GM12878 (cell line): ENCODE data around the gene CLSTN2. TPM values are rescaled to one million over a fixed set of nuclear protein-coding genes. Genes with fewer than 3 reads are reported as not detected.

Experiments used
- ATAC-seq: fragments of 200-7000 bp; cut with Tn5 transposase; 3 replicates; pipeline ENCODE4 v1.9.1; 2020; ENCODE audit warnings: mild to moderate bottlenecking, moderate library complexity
- BruUV-seq: library from RNA; stranded (reverse); fragments of 400-500 nt; replicated peaks from 2 replicates; lab custom pipeline; 2021; lab: Mats Ljungman, UMichigan
- CTCF ChIA-PET: fragments of 300-600 bp; sonication (Branson Sonifier 250); formaldehyde crosslinking; extraction: SDS; loops from one replicate; lab custom pipeline; 2021; ENCODE audit warnings: inconsistent platforms; lab: Yijun Ruan, JAX
- POLR2A ChIA-PET: fragments of 350-600 bp; formaldehyde crosslinking; extraction: SDS; loops from one replicate; lab custom pipeline; 2021; ENCODE audit warnings: inconsistent platforms; lab: Charles Lee
- RAD21 ChIA-PET: fragments of 300-600 bp; sonication (Branson Sonifier 250); formaldehyde crosslinking; loops from one replicate; lab custom pipeline; 2023; ENCODE audit warnings: antibody characterized with exemption; ENCODE audit not compliant: unreplicated experiment; lab: Charles Lee
- SMC1A ChIA-PET: fragments of 300-600 bp; sonication (Branson Sonifier 250); formaldehyde crosslinking; loops from one replicate; lab custom pipeline; 2023; ENCODE audit not compliant: unreplicated experiment, uncharacterized antibody; lab: Charles Lee
- DNase-seq: peaks from one replicate; pipeline ENCODE4 v3.0.0-alpha.2; 2011; ENCODE audit warnings: low read depth, low spot score
- FAIRE-seq: peaks from 3 replicates; lab custom pipeline; 2011; peaks lifted over from hg19 to GRCh38; lab: Jason Lieb, UNC
- H2AFZ ChIP-seq: 2 replicates; pipeline ENCODE4 v1.6.0; 2011; ENCODE audit warnings: low read depth, low read length, control low read depth; ENCODE audit not compliant: control insufficient read depth
- H3K27ac ChIP-seq: 2 replicates; pipeline ENCODE4 v1.5.1; 2011; ENCODE audit warnings: control low read depth; ENCODE audit not compliant: control insufficient read depth, insufficient read depth
- H3K27me3 ChIP-seq, 2 experiments: replicated peaks in 1 of 2; 2 replicates each; pipeline versions ENCODE4 v1.6.0 to v1.6.1; 2011; ENCODE audit warnings: low read length in 1 of 2; ENCODE audit not compliant: control insufficient read depth in 2 of 2, insufficient read depth in 2 of 2
- H3K36me3 ChIP-seq, 2 experiments: 2 replicates each; pipeline ENCODE4 v1.5.1; 2011; ENCODE audit warnings: low read length in 1 of 2; ENCODE audit not compliant: control insufficient read depth in 2 of 2, insufficient read depth in 2 of 2
- H3K4me1 ChIP-seq: 2 replicates; pipeline ENCODE4 v1.6.1; 2011; ENCODE audit warnings: mild to moderate bottlenecking, low read length, moderate library complexity, mixed read lengths; ENCODE audit not compliant: control insufficient read depth, insufficient read depth
- H3K4me2 ChIP-seq: 2 replicates; pipeline ENCODE4 v1.6.0; 2011; ENCODE audit warnings: control low read depth; ENCODE audit not compliant: control insufficient read depth, insufficient read depth
- H3K4me3 ChIP-seq: fragments of 200-600 bp; sonication (generic); 2 replicates; pipeline ENCODE4 v1.5.1; 2016
- H3K79me2 ChIP-seq: 2 replicates; pipeline ENCODE4 v1.6.0; 2011; ENCODE audit warnings: low read length; ENCODE audit not compliant: control insufficient read depth, insufficient read depth
- H3K9ac ChIP-seq: 2 replicates; pipeline ENCODE4 v1.8.0; 2011; ENCODE audit warnings: low read length, control low read depth, mixed read lengths; ENCODE audit not compliant: control insufficient read depth, insufficient read depth
- H3K9me3 ChIP-seq: replicated peaks from 3 replicates; pipeline ENCODE4 v1.5.1; 2011; ENCODE audit warnings: mild to moderate bottlenecking, low read length; ENCODE audit not compliant: control insufficient read depth, insufficient read depth
- H4K20me1 ChIP-seq: 2 replicates; pipeline ENCODE4 v1.6.0; 2011; ENCODE audit not compliant: control insufficient read depth, insufficient read depth
- ASH2L ChIP-seq: fragments of 300-600, 200-600 bp; sonication (generic); IDR thresholded peaks from 2 replicates; pipeline ENCODE4 v1.6.1; 2017; ENCODE audit warnings: low read depth, mild to moderate bottlenecking, borderline replicate concordance
- BHLHE40 ChIP-seq, 2 experiments: fragments of 450-650 bp in 1 of 2; IDR thresholded peaks; 2 replicates each; pipeline ENCODE4 v1.6.1; 2011 to 2017; ENCODE audit warnings: low read depth in 2 of 2, borderline replicate concordance in 1 of 2, improper control_type of control experiment in 1 of 2, low read length in 1 of 2, mild to moderate bottlenecking in 1 of 2
- CHD2 ChIP-seq: IDR thresholded peaks from 2 replicates; pipeline ENCODE4 v1.6.1; 2011; ENCODE audit warnings: low read depth, low read length, improper control_type of control experiment, borderline replicate concordance
- CREM ChIP-seq: IDR thresholded peaks from 2 replicates; pipeline ENCODE4 v1.6.1; 2014; ENCODE audit warnings: antibody characterized with exemption, low read depth
- HDGF ChIP-seq: fragments of 450-650 bp; IDR thresholded peaks from 2 replicates; pipeline ENCODE4 v1.6.1; 2016; ENCODE audit warnings: antibody characterized with exemption
- IKZF2 ChIP-seq, 2 experiments: fragments of 450-650 bp; IDR thresholded peaks; 2 replicates each; pipeline ENCODE4 v1.6.1; 2017; ENCODE audit warnings: mild to moderate bottlenecking in 2 of 2, moderate library complexity in 2 of 2
- JUND ChIP-seq: IDR thresholded peaks from 2 replicates; pipeline ENCODE4 v1.6.1; 2012; ENCODE audit warnings: low read depth, mild to moderate bottlenecking, low read length, improper control_type of control experiment, moderate library complexity
- KDM1A ChIP-seq: fragments of 200-600 bp; sonication (generic); IDR thresholded peaks from 2 replicates; pipeline ENCODE4 v1.6.1; 2016; ENCODE audit warnings: borderline replicate concordance
- MAX ChIP-seq: IDR thresholded peaks from 2 replicates; pipeline ENCODE4 v1.6.1; 2012; ENCODE audit warnings: low read depth, low read length, improper control_type of control experiment
- MYB ChIP-seq: fragments of 150-350 bp; IDR thresholded peaks from 2 replicates; pipeline ENCODE4 v1.6.1; 2014; ENCODE audit warnings: mild to moderate bottlenecking, low read depth, low read length, borderline replicate concordance
- PAX5 ChIP-seq: IDR thresholded peaks from 2 replicates; pipeline ENCODE4 v1.6.1; 2011; ENCODE audit warnings: low read depth, low read length, borderline replicate concordance
- PKNOX1 ChIP-seq: fragments of 450-650 bp; IDR thresholded peaks from 2 replicates; pipeline ENCODE4 v1.6.1; 2016; ENCODE audit warnings: mild to moderate bottlenecking
- RBBP5 ChIP-seq: fragments of 200-600 bp; sonication (generic); conservative IDR thresholded peaks from 2 replicates; pipeline ENCODE4 v1.6.1; 2016
- RFX5 ChIP-seq: IDR thresholded peaks from 2 replicates; pipeline ENCODE4 v1.6.1; 2011; ENCODE audit warnings: low read depth, low read length, improper control_type of control experiment
- STAT3 ChIP-seq: IDR thresholded peaks from 2 replicates; pipeline ENCODE4 v1.6.1; 2011; ENCODE audit warnings: low read depth, low read length, improper control_type of control experiment
- USF1 ChIP-seq: IDR thresholded peaks from 2 replicates; pipeline ENCODE4 v1.6.1; 2011; ENCODE audit warnings: borderline replicate concordance, low read depth, mild to moderate bottlenecking, moderate library complexity, mixed read lengths, low read length; ENCODE audit not compliant: insufficient read depth; ENCODE audit errors: extremely low read length
- ZBTB33 ChIP-seq: fragments of 450-650 bp; IDR thresholded peaks from 2 replicates; pipeline ENCODE4 v1.6.1; 2017; ENCODE audit warnings: mild to moderate bottlenecking
- WGBS: methylation state at CpG from one replicate; pipeline ENCODE4 v1.1.6; 2016; ENCODE audit warnings: low lambda C conversion rate; ENCODE audit not compliant: insufficient replicate concordance, insufficient coverage; ENCODE audit errors: missing lambda C conversion rate; 5-methylcytosine and 5-hydroxymethylcytosine counted together
- in situ Hi-C: fragments of 300-500 bp; cut with MboI; formaldehyde crosslinking; loops from 9 replicates; pipeline ENCODE4 v1.14.3; 2018; ENCODE audit warnings: mixed read lengths
- intact Hi-C: fragments of 100-400 bp; cut with micrococcal nuclease; formaldehyde crosslinking; loops from one replicate; pipeline ENCODE4 v1.14.2; 2022; ENCODE audit not compliant: unreplicated experiment
- polyA plus RNA-seq, 11 experiments: library from polyadenylated mRNA; depleted of rRNA in 4 of 11; unstranded in 6 of 11; stranded (reverse) in 5 of 11; fragments of >200 nt; fragmentation: Nextera tagmentation in 4 of 11; fragmentation: Illumina TruSeq in 1 of 11; extraction: Ambion mirVana in 4 of 11; extraction: Trizol in 1 of 11; gene quantifications; 1 replicate in 1 of 11; 2 replicates in 10 of 11; pipeline versions ENCODE4 v1.2.1 to v1.2.3, GENCODE V29; 2011 to 2016; ENCODE audit warnings: inconsistent platforms in 2 of 11, missing spikeins in 2 of 11, low read depth in 1 of 11
- total RNA-seq, 4 experiments: library from RNA; depleted of rRNA in 3 of 4; stranded (reverse); fragments of >200 nt in 3 of 4; fragmentation: Illumina TruSeq in 1 of 4; extraction: Trizol in 1 of 4; gene quantifications; 2 replicates each; pipeline versions ENCODE4 v1.2.1 to v1.2.3, GENCODE V29; 2013 to 2021
- TF ChIP-seq, protein P1 (sequence below): IDR thresholded peaks from 2 replicates; pipeline ENCODE4 v1.6.1; 2012; ENCODE audit warnings: mild to moderate bottlenecking, low read depth, low read length

CLSTN2 gene
- total and polyA plus RNA-seq, 10 of the 15 experiments (the other 5 are each of a cell fraction or from before 2014, with no cell fraction given), result under 0.01 to 0.10 (median under 0.01) TPM; not detected in 5

GRCh38 chr3:140509534-140509933 lies 574.5 kb downstream of the CLSTN2 start:
- no TSS peak for BruUV-seq
- Histone ChIP-seq H3K9ac (no peak overlapping the region), H4K20me1 (no peaks in the 10 kb centered on the region), H3K36me3 (no peaks in the 10 kb centered on the region), H3K4me2 (no peak overlapping the region), H3K79me2 (no peaks in the 10 kb centered on the region), H3K27ac (no peak overlapping the region), H3K4me1 (no peaks in the 10 kb centered on the region), H2AFZ (no peak overlapping the region), H3K4me3 (no peak overlapping the region), H3K9me3 (no peaks in the 10 kb centered on the region), H3K27me3 (no peaks in the 10 kb centered on the region; a peak in 1 of 4 replicates)
- ChIA-PET RAD21 (no interaction called here), POLR2A (no interaction called here), SMC1A (no interaction called here), CTCF (no interaction called here)
- in situ Hi-C loops, result no loop called here
- intact Hi-C loops, result no loop called here
- TF ChIP-seq ZBTB33 (no peak), BHLHE40 (IDR thresholded peaks at IDR 0.05; ENCODE audit: borderline replicate concordance in 1 of 2, low read depth in 2 of 2, low read length in 1 of 2) (no peak), STAT3 (no peak), CHD2 (no peak), RFX5 (no peak), USF1 (no peak), MAX (no peak), IKZF2 (IDR thresholded peaks at IDR 0.05) (no peak), PAX5 (no peak), KDM1A (no peak), ASH2L (no peak), HDGF (no peak), PKNOX1 (no peak), JUND (no peak), MYB (no peak), CREM (no peak), RBBP5 (no peak)
- TF ChIP-seq, protein P1, sequence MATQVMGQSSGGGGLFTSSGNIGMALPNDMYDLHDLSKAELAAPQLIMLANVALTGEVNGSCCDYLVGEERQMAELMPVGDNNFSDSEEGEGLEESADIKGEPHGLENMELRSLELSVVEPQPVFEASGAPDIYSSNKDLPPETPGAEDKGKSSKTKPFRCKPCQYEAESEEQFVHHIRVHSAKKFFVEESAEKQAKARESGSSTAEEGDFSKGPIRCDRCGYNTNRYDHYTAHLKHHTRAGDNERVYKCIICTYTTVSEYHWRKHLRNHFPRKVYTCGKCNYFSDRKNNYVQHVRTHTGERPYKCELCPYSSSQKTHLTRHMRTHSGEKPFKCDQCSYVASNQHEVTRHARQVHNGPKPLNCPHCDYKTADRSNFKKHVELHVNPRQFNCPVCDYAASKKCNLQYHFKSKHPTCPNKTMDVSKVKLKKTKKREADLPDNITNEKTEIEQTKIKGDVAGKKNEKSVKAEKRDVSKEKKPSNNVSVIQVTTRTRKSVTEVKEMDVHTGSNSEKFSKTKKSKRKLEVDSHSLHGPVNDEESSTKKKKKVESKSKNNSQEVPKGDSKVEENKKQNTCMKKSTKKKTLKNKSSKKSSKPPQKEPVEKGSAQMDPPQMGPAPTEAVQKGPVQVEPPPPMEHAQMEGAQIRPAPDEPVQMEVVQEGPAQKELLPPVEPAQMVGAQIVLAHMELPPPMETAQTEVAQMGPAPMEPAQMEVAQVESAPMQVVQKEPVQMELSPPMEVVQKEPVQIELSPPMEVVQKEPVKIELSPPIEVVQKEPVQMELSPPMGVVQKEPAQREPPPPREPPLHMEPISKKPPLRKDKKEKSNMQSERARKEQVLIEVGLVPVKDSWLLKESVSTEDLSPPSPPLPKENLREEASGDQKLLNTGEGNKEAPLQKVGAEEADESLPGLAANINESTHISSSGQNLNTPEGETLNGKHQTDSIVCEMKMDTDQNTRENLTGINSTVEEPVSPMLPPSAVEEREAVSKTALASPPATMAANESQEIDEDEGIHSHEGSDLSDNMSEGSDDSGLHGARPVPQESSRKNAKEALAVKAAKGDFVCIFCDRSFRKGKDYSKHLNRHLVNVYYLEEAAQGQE, result no peak
- FAIRE-seq (no peak), ATAC-seq (no peak), DNase-seq (no peak)
- 27% methylated on average over 2 of the region's 2 CpGs for WGBS
